Inferior parietal cortex (tissue), 1 donor: ENCODE data around the gene ADAMTS14.

Experiments
- DNase-seq: peaks from one replicate; pipeline ENCODE4 v3.0.0-alpha.2; 2016; ENCODE audit errors: extremely low spot score

Gene ADAMTS14

DNA sequence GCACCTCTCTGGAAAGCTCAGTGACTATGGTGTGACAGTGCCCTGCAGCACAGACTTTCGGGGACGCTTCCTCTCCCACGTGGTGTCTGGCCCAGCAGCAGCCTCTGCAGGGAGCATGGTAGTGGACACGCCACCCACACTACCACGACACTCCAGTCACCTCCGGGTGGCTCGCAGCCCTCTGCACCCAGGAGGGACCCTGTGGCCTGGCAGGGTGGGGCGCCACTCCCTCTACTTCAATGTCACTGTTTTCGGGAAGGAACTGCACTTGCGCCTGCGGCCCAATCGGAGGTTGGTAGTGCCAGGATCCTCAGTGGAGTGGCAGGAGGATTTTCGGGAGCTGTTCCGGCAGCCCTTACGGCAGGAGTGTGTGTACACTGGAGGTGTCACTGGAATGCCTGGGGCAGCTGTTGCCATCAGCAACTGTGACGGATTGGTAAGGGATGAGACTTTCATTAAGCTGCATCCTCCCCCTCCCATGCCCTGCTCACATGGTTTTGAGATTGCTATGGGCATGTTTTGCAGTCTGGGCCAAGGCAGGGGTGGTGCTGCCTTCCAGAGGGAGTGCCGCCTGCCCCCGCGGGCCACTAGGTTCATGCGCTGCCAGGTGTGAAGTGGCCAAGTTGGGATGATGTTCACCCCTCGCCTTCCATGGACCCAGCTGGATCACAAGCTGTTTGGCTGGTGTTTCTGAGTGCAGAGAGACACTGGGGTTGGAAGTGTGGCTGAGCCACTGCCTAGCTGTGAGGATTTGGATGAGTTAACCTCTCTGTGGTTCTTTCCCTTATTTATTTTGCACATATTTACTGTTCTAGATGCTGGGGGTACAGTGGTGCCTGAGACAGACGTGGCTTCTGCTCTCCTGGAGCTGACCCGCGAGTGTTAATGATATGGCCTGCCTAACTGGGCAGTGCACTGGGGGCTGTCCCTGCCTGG, 2.5 kb downstream of the ADAMTS14 start:
- DNase-seq = no peak

DNA sequence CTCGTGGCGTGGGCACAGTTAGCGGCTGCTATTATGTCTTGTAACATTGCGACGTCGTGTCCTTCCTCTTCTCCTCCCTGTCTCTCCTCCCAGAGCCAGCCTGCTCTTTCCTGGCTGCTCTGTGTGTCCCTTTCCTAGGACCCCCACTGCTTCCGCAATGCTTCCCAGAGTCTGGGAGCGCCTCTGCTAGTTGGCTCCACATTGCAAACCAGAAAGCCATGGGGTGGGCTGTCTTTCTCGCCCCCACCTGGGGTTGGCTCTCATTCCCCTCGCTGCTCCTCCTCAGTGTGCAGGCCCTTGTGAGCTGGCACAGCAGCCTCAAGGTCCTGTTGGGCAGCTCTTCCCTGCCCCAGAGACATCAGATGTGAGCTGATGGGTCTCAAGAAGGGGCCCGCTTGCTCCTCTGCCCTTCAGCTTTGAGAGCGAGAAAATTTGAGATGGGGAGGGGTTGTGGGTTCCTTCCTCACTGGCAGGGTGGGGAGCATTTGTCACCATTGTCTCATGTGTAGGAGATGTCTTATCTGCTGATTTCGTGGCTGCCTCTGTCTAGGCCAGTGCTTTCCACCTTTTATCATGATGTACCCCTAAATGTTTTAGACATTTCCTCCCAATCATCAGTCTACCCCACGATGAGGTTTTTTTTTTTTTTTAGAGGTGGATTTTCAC, 3.3 kb downstream of the ADAMTS14 start:
- no peak for DNase-seq

DNA sequence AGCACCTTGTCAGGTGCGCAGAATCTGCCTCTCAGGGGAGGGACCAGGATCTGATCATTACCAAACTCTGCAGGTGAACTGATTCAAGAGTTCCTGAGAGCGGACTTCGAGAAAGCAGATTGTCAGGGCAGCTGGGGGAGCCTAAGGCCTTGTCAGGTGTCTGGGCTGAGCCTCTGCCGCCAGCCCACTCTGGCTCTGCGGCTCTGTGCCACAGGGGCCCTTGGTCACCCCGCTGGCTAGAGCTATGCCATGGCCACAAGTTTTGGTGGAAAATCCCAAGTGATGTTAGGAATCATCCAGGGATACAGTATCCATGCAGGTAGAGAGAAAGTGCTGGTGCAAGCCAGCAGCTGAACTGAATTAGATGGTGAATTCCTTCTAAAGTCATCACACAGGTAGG, 4.2 kb downstream of the ADAMTS14 start:
- DNase-seq = no peak

GRCh38 chr10:70677016-70677415, 4.7 kb downstream of the ADAMTS14 start:
- no peak for DNase-seq

GRCh38 chr10:70677620-70678249, 5.4 kb downstream of the ADAMTS14 start:
- DNase-seq = no peak

- no peak for DNase-seq
Measured at GRCh38 chr10:70678250-70678635, 5.9 kb downstream of the ADAMTS14 start.

DNA sequence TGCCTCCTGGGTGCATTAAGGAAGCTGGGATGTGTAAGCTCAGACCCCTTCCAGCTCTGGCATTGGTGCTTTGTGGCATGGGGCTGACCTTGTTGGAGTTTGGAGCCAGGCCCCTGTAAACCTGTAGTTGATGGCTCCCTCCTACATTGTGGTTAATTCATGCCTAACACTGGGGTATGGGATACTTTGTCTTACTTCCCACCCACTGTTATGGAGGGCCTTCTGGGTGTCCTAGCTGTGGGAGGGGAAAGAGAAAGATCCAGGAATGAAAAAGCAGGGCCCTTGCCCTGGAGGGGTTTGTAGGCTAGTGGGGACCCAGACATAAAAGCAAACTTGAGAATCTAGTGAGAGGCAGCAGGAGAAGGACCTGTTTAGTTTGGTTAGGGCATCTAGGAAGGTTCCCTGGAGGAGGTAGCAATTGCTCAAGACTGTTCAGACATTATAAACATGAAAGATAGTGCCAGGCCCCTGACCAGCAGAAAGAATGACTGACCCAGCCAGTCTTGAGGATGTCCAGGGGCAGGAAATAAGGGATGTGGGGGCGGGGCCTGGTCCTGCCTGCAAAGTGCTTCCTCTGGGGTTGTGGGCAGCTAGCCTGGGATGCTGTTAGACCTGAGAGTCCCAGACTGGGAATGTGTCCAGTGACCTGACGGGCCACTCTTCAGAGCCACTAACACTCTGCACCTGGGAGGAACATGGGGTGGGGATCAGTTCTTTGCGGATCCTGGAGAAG, 6.6 kb downstream of the ADAMTS14 start:
- no peak for DNase-seq

DNA sequence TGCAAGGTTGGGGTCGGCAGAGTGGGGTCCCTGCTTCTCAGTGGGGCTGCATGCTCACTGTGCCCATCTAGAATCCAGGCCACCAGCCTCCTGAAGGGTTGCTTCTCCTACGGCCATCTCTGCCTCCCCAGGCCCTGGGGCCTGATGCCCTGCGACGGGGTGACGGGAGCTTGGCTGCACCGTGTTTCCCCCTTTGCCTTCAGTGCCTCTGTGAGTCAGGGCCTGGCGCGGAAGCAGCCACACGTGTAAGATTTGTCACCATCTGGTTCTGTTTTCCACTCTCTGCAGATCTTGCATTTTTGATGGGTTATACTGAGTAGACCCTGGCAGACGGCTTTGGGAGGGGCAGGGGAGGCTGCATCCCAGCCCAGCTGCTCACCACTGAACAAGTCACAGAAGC, 7.2 kb downstream of the ADAMTS14 start:
- no peak for DNase-seq

GRCh38 chr10:70680899-70681730, 8.8 kb downstream of the ADAMTS14 start:
- no peak for DNase-seq

GRCh38 chr10:70681731-70682005, 9.4 kb downstream of the ADAMTS14 start:
- no peak for DNase-seq

DNA sequence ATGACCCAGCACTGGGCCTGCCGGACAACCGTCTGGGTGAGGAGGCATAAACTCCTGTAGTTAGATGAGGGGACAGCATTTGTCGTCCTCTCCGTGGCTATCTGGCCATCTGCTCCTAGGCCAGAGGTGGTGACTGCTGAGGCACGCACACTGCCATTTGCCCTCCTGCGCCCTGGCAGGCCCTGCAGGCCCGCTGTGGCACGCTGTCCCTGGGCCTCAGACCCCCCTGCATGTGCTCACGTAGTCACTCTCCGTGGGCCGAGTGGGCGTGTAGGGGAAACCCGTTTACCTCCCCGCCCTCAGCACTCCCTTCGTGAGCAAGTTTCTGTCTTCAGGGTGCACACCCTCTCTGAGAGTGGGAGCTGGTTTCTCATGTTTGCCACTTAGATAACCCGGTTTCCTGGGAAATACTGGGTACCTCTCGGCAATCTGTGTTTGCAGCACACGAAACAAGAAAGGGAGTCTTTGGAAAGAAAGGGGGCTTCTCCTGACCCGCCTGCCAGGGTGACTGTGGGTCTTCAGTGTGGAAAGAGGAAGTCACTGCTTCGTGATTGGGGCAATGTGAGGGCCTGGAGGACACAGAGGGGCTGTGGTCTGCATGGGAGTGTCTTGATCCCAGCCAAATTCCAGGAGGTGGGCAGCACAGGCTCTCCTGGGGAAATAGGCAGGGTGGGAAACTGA, 10.8 kb downstream of the ADAMTS14 start:
- no peak for DNase-seq

DNA sequence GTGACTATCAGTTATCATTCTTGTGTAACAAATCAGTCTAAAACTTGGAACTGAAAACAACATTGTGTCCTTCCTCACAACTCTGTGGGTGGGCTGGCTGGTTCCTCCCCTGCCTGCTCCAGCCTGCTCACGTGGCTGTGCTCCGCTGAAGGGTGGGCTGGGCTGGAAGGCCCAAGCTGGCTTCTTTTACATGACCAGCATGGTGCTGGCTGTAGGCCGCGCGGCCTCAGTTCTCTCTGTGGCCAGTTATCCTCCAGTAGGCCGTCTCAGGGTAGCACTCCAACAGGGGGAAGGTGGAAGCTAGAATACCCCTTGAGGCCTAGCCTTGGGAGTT, 11.3 kb downstream of the ADAMTS14 start:
- DNase-seq = no peak

- DNase-seq = no peak
Measured at GRCh38 chr10:70683940-70684339, 11.6 kb downstream of the ADAMTS14 start.

- no peak for DNase-seq
Measured at GRCh38 chr10:70684374-70684773, 12.1 kb downstream of the ADAMTS14 start.

DNA sequence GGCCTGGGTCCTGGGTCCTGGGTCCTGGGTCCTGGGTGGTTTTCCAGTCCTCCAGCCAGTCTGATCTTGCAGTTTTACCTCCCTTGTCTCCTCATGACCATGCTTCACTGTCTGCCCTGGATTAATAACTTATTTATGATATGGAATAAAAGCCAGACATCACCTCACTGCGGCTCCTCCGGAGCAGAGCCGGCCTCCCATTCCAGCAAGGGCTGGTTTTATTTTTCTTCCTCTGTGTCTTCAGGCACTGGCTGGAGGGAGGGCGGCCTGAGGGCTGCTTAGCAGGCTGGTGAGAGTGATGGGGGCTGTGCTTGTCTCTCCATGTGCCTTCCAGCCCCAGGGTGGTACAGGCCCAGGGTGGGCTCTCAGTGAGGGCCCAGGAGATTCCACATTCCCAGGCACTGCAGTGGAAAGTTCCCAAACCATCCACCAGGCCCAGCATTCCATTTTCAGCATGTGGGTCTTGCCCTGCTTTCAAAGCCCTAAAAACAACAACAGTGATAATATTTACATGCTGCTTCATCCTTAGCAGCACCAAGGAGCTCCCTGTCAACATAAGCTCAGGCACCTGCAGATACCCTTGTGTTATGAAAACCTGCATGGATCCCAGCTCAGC, 12.6 kb downstream of the ADAMTS14 start:
- no peak for DNase-seq

DNA sequence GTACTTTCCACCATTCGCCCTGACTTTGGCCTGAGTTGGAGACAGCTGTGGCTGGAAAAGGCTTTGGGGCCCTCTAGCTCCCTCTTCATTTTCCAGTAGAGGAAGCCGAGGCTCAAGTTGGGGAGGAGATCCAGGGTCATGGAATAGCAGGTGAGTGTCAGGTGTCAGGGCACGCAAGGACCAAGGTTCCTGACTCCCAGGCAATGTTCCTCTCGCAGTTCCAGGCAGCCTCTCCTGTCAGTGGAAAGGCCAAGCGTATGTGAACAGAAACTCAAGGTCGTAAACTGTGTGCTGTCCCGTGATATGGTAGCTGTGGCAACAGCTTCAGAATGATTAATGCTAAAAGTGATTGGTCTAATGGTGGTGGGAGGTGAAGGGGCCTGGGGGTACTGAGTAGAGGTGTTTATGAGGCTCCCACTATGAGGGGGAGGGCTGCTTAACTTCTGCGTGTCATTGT, 13.2 kb downstream of the ADAMTS14 start:
- DNase-seq = no peak

DNA sequence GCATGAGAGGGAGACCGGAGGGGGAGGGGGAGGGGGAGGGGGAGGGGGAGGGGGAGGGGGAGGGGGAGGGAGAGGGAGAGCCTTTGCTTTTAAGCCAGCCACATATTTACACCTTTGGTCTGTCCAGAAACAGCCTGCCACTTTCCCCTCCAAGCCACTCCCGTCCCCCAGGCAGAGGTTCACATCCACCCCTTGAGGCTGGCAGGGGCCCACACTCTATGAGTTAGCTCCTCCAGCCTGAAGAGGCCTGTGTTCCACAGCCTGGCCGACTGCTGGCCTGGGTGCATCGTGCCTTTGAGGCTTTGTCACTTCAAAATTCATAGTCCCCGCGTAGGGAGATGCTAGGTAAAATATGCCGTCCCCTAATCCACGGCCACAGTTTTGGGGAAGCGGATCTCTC, 16.5 kb downstream of the ADAMTS14 start:
- no peak for DNase-seq

DNA sequence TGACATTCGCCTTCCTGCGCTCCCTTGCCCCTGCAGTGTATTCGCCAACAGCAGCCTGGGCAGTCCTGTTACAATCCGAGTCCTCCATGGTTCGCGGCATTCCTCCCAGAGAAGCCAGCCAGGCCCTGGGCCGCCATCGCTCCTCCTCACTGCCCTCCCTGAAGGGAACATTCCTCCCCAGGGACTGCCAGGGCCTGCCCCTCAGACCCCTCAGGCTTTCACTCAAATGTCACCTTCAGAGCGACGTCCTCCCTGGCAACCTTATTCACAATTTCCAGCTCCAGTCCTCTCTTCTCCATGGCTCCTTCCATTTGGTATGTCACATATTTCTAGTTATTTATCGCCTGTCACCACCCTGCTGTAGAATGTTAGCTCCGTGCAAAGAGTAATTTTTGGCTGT, 17.4 kb downstream of the ADAMTS14 start:
- no peak for DNase-seq

- DNase-seq = no peak
Measured at GRCh38 chr10:70690589-70690988, 18.3 kb downstream of the ADAMTS14 start.

DNA sequence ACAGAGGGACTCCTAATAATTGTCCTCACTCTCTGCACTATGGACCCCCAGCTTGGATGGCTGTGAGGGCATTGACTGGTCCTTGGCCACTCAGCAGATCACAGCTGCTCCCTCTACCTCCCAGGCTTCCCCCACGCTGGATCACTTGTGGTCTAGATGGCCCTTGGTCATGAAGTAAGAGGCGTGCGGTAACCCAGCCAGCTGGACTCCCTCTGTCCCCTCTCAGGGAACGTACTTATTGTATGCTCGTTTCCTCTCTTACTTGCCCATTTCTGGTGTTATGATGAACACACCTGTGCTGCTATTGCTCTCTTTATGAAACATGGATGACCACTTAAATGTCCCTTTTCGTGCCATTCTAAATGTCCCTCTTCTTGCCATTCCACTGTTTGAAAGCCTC, 19.3 kb downstream of the ADAMTS14 start:
- DNase-seq = no peak
